ENCODE results near the gene IMMP2L.

GRCh38 chr7:111459757-111460280 lies 102.5 kb downstream of the IMMP2L start:
- no peak for TF ChIP-seq NRF1 (IDR thresholded peaks at IDR 0.05; ENCODE audit: low read depth, low read length)
- TF ChIP-seq CTCF (IDR thresholded peaks at IDR 0.05) = no peak
- TF ChIP-seq PBX3 (IDR thresholded peaks at IDR 0.05) = no peak

Data from SK-N-SH (cell line).